IPS-18a (cell line): ENCODE data around the gene DUSP16.

ENCODE experiments used
- H3K27ac ChIP-seq: one replicate; pipeline ENCODE4 v1.5.1; 2013; ENCODE audit warnings: low read length
- H3K27me3 ChIP-seq: one replicate; pipeline ENCODE4 v1.6.1; 2013; ENCODE audit warnings: mild to moderate bottlenecking, low read length; ENCODE audit not compliant: control insufficient read depth, insufficient read depth
- H3K36me3 ChIP-seq: one replicate; pipeline ENCODE4 v1.6.1; 2013; ENCODE audit warnings: low read depth, low read length; ENCODE audit not compliant: control insufficient read depth
- H3K4me1 ChIP-seq: one replicate; pipeline ENCODE4 v1.6.1; 2013; ENCODE audit warnings: low read depth, low read length; ENCODE audit not compliant: control insufficient read depth
- H3K4me3 ChIP-seq: one replicate; pipeline ENCODE4 v1.5.1; 2013; ENCODE audit warnings: low read length
- H3K9ac ChIP-seq: one replicate; pipeline ENCODE4 v1.6.1; 2013; ENCODE audit warnings: mild to moderate bottlenecking, low read length, moderate library complexity
- H3K9me3 ChIP-seq: one replicate; pipeline ENCODE4 v1.6.1; 2013; ENCODE audit warnings: low read depth, low read length; ENCODE audit not compliant: control insufficient read depth

The DUSP16 gene

DNA sequence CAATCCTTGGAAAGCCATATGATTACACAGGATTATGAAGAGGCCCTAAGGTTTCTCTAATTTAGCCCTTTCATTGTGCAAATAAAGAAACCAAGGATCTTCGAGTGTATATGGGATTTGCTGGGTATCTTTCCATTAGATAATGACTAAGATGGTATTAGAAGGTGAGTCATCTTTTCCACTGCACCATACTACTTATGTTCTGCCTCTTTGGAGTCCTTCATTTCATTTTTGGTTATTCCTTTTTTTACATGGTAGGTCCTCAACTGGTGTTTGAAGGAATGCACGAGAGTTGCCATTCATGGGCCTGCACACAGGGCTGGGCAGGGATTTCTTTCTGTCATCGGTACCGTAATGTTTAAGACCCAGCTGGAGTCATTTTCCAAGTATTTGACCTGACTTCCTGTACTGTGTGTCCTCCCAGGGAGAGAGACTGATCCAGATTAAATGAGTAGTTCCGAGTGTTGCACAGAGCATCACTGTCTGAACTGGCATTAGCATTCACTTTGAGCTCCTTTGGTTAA lies 120.1 kb downstream of the DUSP16 start:
- Histone ChIP-seq H3K4me3 (no peak overlapping the region), H3K9me3 (no peaks in the 10 kb centered on the region), H3K9ac (no peak overlapping the region), H3K36me3 (no peaks in the 10 kb centered on the region), H3K27me3 (no peaks in the 10 kb centered on the region), H3K27ac (no peak overlapping the region), H3K4me1 (peaks cover 6% of the 10 kb centered on the region)

DNA sequence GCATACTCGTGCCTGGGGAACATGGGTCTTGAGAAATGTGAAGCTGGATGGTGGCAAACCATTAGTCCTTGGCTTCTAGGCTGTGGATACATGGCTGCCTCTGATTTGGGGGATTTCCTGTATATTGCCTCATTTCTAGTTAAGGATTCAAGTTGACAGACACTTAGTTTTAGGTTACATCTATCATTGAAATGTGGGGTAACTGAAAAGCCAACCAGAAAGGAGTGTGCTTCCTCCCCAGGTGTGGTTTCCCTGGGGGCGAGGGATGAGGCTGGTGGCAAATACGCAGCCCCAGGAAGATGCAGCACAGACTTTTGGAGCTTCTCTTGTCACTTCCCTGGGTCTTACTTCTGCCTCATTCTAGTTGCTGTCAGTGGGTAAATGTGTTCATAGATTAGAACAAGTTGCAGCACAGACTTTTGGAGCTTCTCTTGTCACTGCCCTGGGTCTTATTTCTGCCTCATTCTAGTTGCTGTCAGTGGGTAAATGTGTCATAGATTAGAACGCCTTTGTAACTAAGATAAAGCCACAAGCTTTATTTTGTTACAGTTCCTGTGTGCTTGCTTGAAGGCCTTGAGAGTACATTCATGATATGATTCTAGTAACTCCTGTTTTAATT lies 120.7 kb downstream of the DUSP16 start:
- Histone ChIP-seq H3K4me1 (peaks cover 5% of the 10 kb centered on the region), H3K27me3 (no peaks in the 10 kb centered on the region), H3K36me3 (no peaks in the 10 kb centered on the region), H3K27ac (no peak overlapping the region), H3K9ac (no peak overlapping the region), H3K9me3 (no peaks in the 10 kb centered on the region), H3K4me3 (no peak overlapping the region)

DNA sequence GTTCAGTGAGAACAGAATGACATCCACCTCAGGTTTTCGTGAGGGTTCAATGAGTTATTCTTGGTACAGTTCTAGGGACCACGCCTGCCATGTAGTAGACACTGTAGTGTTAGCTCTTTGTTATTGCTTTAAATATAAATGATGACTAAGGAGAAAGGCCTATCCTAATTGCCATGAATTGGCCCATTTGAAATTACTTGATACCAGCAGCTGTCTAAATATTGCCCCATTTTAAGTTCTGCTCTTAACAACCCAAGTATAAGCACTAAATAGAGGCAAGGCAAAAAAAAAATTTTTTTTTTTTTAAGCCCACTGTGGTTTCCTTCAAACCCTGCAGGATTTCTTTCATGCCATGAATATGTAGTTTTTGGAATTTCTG lies 121.2 kb downstream of the DUSP16 start:
- no peaks in the 10 kb centered on the region for H3K27me3 ChIP-seq

DNA sequence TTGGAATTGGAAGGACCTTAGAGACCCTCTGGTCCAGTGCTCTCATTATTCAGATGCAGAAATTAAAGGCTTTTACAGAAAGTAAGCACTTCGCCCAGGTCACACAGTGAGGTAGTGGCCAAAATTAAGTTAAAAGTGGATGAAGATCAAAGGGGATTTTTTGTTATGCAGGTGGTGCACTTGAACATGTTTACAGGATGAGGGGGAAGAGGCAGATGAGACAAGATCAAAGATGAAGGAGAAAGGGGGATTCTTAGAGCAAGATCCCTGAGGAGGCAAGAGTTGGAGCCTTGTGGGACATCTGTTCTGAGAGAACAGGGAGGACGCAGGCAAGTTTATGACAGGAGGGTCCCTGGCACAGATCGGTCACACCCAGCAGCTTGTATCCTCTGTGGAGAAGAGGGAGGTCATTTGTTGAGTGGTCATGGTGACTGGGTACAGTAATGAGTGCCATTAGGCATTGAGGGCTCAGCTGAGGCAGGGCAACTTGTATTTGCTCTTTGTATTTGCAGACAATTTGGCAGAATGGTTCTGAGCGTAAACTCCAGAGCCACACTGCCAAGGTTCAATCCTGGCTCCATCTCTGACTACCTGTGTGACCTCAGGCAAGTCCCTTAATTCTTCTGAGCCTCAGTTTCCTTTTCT lies 121.8 kb downstream of the DUSP16 start:
- no peaks in the 10 kb centered on the region for H3K4me1 ChIP-seq
- H3K9ac ChIP-seq: no peak overlapping the region
- no peaks in the 10 kb centered on the region for H3K9me3 ChIP-seq
- no peak overlapping the region for H3K4me3 ChIP-seq
- no peak overlapping the region for H3K27ac ChIP-seq
- H3K27me3 ChIP-seq: no peaks in the 10 kb centered on the region
- no peaks in the 10 kb centered on the region for H3K36me3 ChIP-seq

More for the DNA sequence above, 121.2 kb downstream of the DUSP16 start:
- Histone ChIP-seq H3K9ac (no peak overlapping the region), H3K27ac (no peak overlapping the region), H3K4me3 (no peak overlapping the region), H3K9me3 (no peaks in the 10 kb centered on the region), H3K36me3 (no peaks in the 10 kb centered on the region), H3K4me1 (no peaks in the 10 kb centered on the region)

DNA sequence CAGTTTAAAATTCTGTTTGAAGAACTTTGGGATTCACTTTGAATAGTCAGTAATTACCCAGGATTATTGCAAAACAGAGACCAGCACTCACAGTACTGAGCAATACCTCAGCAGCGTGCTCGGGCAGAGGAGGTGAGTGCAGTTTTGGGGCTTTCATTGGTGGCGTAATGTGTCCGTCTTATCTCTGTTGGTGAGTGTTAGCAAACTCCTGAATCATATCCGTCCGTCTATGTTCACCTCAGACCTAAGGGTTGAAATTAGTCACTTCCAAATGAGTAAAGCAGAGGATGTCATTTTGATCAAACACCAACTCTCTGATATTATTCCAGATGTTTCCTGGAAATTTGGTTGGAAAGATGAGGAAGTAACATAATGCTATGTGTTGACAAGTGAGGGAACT lies 123.0 kb downstream of the DUSP16 start:
- H3K4me1 ChIP-seq: no peaks in the 10 kb centered on the region
- H3K27ac ChIP-seq: no peak overlapping the region
- no peak overlapping the region for H3K4me3 ChIP-seq
- H3K36me3 ChIP-seq: no peaks in the 10 kb centered on the region
- no peaks in the 10 kb centered on the region for H3K27me3 ChIP-seq
- no peaks in the 10 kb centered on the region for H3K9me3 ChIP-seq
- no peak overlapping the region for H3K9ac ChIP-seq

DNA sequence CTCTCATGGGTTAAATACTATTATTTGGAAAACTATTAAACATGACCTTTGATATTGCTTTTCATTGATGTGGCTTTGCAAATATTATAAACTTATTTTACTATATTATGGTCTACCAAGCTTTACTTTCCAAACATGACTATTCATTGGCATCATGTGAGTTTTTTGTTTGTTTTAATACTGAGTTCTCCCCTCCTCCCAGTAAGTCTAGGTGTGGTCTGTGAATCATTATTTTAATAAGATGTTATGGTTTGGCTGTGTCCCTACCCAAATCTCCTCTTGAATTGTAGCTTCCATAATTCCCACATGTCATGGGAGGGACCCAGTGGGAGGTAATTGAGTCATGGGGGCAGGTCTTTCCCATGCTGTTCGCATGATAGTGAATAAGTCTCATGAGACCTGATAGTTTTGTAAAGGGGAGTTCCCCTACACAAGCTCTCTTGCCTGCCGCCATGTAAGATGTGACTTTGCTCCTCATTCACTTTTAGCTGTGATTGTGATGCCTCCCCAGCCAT lies 125.8 kb downstream of the DUSP16 start:
- H3K27ac ChIP-seq: no peak overlapping the region

DNA sequence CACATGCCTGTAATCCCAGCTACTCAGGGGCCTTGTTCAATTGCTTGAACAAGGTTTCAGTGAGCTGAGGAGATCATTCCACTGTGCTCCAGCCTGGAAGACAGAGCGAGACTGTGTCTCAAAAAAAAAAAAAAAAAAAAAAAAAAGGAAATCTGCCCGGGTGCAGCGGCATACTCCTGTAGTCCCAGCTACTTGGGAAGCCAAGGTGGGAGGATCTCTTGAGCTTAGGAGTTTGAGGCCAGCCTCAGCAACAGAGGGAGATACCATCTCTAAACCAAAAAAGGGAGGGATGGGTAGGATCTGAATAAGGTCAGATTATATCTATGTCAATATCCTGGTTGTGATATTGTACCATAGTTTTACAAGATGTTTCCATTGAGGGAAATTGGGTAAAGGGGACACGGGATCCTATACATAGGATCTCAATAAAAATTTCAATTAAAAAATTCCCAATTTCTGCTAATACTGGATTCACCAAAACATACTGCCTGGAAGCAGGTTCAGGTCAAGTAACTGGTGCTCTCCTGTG lies 129.4 kb downstream of the DUSP16 start:
- Histone ChIP-seq H3K27ac (no peak overlapping the region), H3K4me1 (no peaks in the 10 kb centered on the region), H3K4me3 (no peak overlapping the region), H3K27me3 (no peaks in the 10 kb centered on the region), H3K36me3 (no peaks in the 10 kb centered on the region), H3K9ac (no peak overlapping the region), H3K9me3 (no peaks in the 10 kb centered on the region)

More for the DNA sequence above, 125.8 kb downstream of the DUSP16 start:
- no peaks in the 10 kb centered on the region for H3K36me3 ChIP-seq
- no peaks in the 10 kb centered on the region for H3K27me3 ChIP-seq
- no peaks in the 10 kb centered on the region for H3K9me3 ChIP-seq
- H3K4me1 ChIP-seq: no peaks in the 10 kb centered on the region
- H3K4me3 ChIP-seq: no peak overlapping the region
- H3K9ac ChIP-seq: no peak overlapping the region

DNA sequence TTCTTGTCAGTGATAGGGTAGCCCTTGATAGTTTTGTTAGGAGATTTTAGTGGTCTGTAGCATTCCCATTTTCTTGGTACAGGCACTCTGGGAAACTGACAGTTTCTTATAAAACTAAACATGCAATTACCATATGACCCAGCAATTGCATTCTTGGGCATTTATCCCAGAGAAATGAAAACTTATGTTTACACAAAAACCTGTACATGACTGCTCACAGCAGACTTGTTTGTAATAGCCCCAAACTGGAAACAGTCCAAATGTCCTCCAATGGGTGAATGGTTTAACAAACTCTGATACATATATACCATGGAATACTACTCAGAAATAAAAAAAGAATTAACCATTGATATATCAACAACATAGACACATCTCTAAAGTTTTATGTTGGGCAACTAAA lies 130.3 kb downstream of the DUSP16 start:
- Histone ChIP-seq H3K4me3 (no peak overlapping the region), H3K27me3 (no peaks in the 10 kb centered on the region), H3K36me3 (no peaks in the 10 kb centered on the region), H3K9me3 (no peaks in the 10 kb centered on the region), H3K9ac (no peak overlapping the region), H3K4me1 (no peaks in the 10 kb centered on the region), H3K27ac (no peak overlapping the region)

DNA sequence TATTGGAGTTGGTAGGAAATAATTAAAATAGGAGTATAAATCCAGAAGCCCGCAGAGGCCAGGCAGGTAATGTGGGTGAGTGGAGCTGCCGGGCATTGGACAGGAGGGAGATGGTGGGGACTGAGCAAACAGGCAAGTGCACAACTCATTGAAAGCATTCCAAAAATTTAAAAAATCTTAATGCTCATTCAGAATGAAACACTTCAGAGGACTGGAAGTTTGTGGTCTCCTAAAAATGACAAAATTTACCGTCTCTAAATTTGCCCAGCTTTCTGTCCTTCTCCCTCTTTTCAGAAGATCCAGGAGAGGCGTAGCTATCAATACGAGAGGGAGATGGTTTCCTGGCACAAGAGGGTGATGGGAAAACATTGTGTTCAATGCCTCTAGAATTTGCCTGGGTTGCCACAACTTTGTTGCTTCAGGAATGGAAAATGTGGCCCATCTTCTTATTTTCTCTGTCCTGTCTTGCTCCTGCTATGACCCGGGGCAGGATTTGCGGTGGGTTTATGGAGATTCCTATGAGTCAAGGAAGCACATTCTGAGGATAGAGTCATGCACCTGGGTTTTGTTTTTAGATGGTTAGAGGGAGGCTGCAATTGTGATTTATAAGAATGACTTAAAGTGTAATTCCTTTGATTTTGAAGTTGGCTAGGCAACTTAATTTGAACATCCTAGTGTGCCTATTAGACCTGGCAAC lies 133.6 kb downstream of the DUSP16 start:
- H3K4me1 ChIP-seq: no peaks in the 10 kb centered on the region
- no peak overlapping the region for H3K9ac ChIP-seq
- H3K36me3 ChIP-seq: no peaks in the 10 kb centered on the region
- no peaks in the 10 kb centered on the region for H3K9me3 ChIP-seq
- H3K27me3 ChIP-seq: no peaks in the 10 kb centered on the region
- no peak overlapping the region for H3K27ac ChIP-seq
- no peak overlapping the region for H3K4me3 ChIP-seq

DNA sequence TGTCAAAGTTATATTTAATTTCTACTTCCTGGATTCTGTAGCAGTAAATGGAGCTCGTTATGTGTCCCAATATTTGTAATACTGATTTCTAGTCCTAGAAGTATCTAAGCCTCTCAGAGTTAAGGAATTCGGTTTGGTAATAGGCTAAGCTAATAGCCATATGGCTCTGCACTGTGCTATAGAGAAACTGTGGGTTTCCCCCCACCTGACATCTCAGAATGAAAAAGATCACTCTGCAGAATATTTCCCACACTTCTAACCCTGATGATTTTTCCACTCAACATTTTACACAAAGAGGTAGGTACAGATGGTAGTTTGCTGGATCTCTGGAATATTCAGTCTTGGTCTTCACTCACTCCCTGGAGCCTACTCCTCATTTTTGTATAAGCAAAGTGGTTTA lies 134.6 kb downstream of the DUSP16 start:
- H3K27ac ChIP-seq: no peak overlapping the region
- no peaks in the 10 kb centered on the region for H3K27me3 ChIP-seq
- H3K4me1 ChIP-seq: no peaks in the 10 kb centered on the region

DNA sequence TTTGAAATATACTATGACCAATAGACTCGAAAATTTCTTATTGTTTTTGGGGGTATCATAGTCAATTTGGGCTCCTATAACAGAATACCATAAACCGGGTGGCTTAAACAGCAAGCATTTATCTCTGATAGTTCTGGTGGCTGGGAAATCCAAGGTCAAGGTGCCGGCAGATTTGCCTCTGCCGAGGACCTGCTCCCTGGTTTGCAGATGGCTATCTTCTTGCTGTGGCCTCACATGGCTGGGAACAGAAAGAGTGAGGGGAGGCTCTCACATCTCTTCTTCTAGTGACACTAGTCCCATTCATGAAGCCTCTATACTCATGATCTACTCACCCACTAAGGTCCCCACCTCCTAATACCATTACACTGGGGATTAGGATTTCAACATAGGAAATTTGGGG lies 135.1 kb downstream of the DUSP16 start:
- H3K36me3 ChIP-seq: no peaks in the 10 kb centered on the region
- no peaks in the 10 kb centered on the region for H3K27me3 ChIP-seq
- H3K4me1 ChIP-seq: no peaks in the 10 kb centered on the region
- no peak overlapping the region for H3K27ac ChIP-seq
- no peak overlapping the region for H3K4me3 ChIP-seq
- H3K9ac ChIP-seq: no peak overlapping the region
- H3K9me3 ChIP-seq: peaks cover 3% of the 10 kb centered on the region

More for the DNA sequence above, 134.6 kb downstream of the DUSP16 start:
- Histone ChIP-seq H3K4me3 (no peak overlapping the region), H3K9ac (no peak overlapping the region), H3K9me3 (peaks cover 3% of the 10 kb centered on the region), H3K36me3 (no peaks in the 10 kb centered on the region)
